Mononuclear cell (primary cell): Measurements from ENCODE around the gene FAM222A. TPM values are rescaled to one million over a fixed set of nuclear protein-coding genes. Genes with fewer than 3 reads are reported as not detected.

Experiments used
- H3K27me3 ChIP-seq: 2 replicates; pipeline ENCODE4 v1.6.0; 2011; ENCODE audit warnings: low read length, control low read depth; ENCODE audit not compliant: insufficient read depth
- H3K4me1 ChIP-seq: 2 replicates; pipeline ENCODE4 v1.5.1; 2011; ENCODE audit warnings: mild to moderate bottlenecking, low read length, control low read depth; ENCODE audit not compliant: insufficient read depth
- H3K4me3 ChIP-seq: 2 replicates; pipeline ENCODE4 v1.5.1; 2011; ENCODE audit warnings: mild to moderate bottlenecking, low read length, moderate library complexity
- H3K9me3 ChIP-seq: 2 replicates; pipeline ENCODE4 v1.5.1; 2011; ENCODE audit warnings: low read depth, mild to moderate bottlenecking, control low read depth, low read length
- total RNA-seq: library from RNA; depleted of rRNA; stranded (reverse); fragments of >200 nt; gene quantifications from one replicate; pipeline ENCODE4 v1.2.3, GENCODE V29; 2012

The FAM222A gene
- total RNA-seq, 1 donor: 1.0 TPM

GRCh38 chr12:109722721-109723094 lies 9.1 kb downstream of the FAM222A start:
- Histone ChIP-seq H3K9me3 (no peaks in the 10 kb centered on the region), H3K4me3 (no peak overlapping the region), H3K4me1 (no peaks in the 10 kb centered on the region), H3K27me3 (peaks cover 11% of the 10 kb centered on the region)

GRCh38 chr12:109723311-109723881 lies 9.8 kb downstream of the FAM222A start:
- Histone ChIP-seq H3K27me3 (peaks cover 7% of the 10 kb centered on the region), H3K4me3 (no peak overlapping the region), H3K4me1 (no peaks in the 10 kb centered on the region), H3K9me3 (no peaks in the 10 kb centered on the region)

GRCh38 chr12:109724321-109724892 lies 10.8 kb downstream of the FAM222A start:
- Histone ChIP-seq H3K9me3 (no peaks in the 10 kb centered on the region), H3K27me3 (no peaks in the 10 kb centered on the region), H3K4me1 (no peaks in the 10 kb centered on the region), H3K4me3 (no peak overlapping the region)

- H3K4me1 ChIP-seq: no peaks in the 10 kb centered on the region
- H3K4me3 ChIP-seq: no peak overlapping the region
- H3K27me3 ChIP-seq: no peaks in the 10 kb centered on the region
- H3K9me3 ChIP-seq: no peaks in the 10 kb centered on the region
Observed at GRCh38 chr12:109725321-109726105, 11.9 kb downstream of the FAM222A start.

GRCh38 chr12:109726106-109726497 lies 12.5 kb downstream of the FAM222A start:
- Histone ChIP-seq H3K9me3 (no peaks in the 10 kb centered on the region), H3K4me1 (no peaks in the 10 kb centered on the region), H3K4me3 (no peak overlapping the region), H3K27me3 (no peaks in the 10 kb centered on the region)

GRCh38 chr12:109726511-109727038 lies 12.9 kb downstream of the FAM222A start:
- no peaks in the 10 kb centered on the region for H3K4me1 ChIP-seq
- no peak overlapping the region for H3K4me3 ChIP-seq
- H3K9me3 ChIP-seq: no peaks in the 10 kb centered on the region
- H3K27me3 ChIP-seq: no peaks in the 10 kb centered on the region

- H3K4me3 ChIP-seq: no peak overlapping the region
- H3K4me1 ChIP-seq: no peaks in the 10 kb centered on the region
- no peaks in the 10 kb centered on the region for H3K9me3 ChIP-seq
- no peaks in the 10 kb centered on the region for H3K27me3 ChIP-seq
Observed at GRCh38 chr12:109727039-109727723, 13.6 kb downstream of the FAM222A start.

GRCh38 chr12:109727746-109728726 lies 14.4 kb downstream of the FAM222A start:
- Histone ChIP-seq H3K9me3 (no peaks in the 10 kb centered on the region), H3K4me3 (no peak overlapping the region), H3K27me3 (no peaks in the 10 kb centered on the region), H3K4me1 (no peaks in the 10 kb centered on the region)

- Histone ChIP-seq H3K4me3 (no peak overlapping the region), H3K4me1 (no peaks in the 10 kb centered on the region), H3K9me3 (no peaks in the 10 kb centered on the region), H3K27me3 (peaks cover 4% of the 10 kb centered on the region)
Observed at GRCh38 chr12:109728921-109729320, 15.3 kb downstream of the FAM222A start.

- Histone ChIP-seq H3K4me3 (no peak overlapping the region), H3K9me3 (no peaks in the 10 kb centered on the region), H3K27me3 (peaks cover 4% of the 10 kb centered on the region), H3K4me1 (no peaks in the 10 kb centered on the region)
Observed at GRCh38 chr12:109729371-109729781, 15.8 kb downstream of the FAM222A start.

- Histone ChIP-seq H3K9me3 (no peaks in the 10 kb centered on the region), H3K4me3 (no peak overlapping the region), H3K4me1 (no peaks in the 10 kb centered on the region), H3K27me3 (peaks cover 4% of the 10 kb centered on the region)
Observed at GRCh38 chr12:109729801-109730200, 16.2 kb downstream of the FAM222A start.

GRCh38 chr12:109730306-109731145 lies 16.9 kb downstream of the FAM222A start:
- H3K4me3 ChIP-seq: no peak overlapping the region
- no peaks in the 10 kb centered on the region for H3K4me1 ChIP-seq
- H3K9me3 ChIP-seq: no peaks in the 10 kb centered on the region
- H3K27me3 ChIP-seq: peaks cover 4% of the 10 kb centered on the region

- Histone ChIP-seq H3K4me3 (no peak overlapping the region), H3K9me3 (no peaks in the 10 kb centered on the region), H3K4me1 (no peaks in the 10 kb centered on the region), H3K27me3 (peaks cover 4% of the 10 kb centered on the region)
Observed at GRCh38 chr12:109731231-109731731, 17.7 kb downstream of the FAM222A start.
